Activated naive CD8-positive, alpha-beta T cell treated with anti-CD3 and anti-CD28 coated beads, Interleukin-2, amount 50 U/mL, for 16 hours (primary cell): ENCODE results near the gene WRAP73.

Source experiments
- DNase-seq: peaks from one replicate; pipeline ENCODE4 v3.0.0-alpha.2; 2020; ENCODE audit warnings: low read depth, low spot score

WRAP73 gene, protein sequence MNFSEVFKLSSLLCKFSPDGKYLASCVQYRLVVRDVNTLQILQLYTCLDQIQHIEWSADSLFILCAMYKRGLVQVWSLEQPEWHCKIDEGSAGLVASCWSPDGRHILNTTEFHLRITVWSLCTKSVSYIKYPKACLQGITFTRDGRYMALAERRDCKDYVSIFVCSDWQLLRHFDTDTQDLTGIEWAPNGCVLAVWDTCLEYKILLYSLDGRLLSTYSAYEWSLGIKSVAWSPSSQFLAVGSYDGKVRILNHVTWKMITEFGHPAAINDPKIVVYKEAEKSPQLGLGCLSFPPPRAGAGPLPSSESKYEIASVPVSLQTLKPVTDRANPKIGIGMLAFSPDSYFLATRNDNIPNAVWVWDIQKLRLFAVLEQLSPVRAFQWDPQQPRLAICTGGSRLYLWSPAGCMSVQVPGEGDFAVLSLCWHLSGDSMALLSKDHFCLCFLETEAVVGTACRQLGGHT

DNA sequence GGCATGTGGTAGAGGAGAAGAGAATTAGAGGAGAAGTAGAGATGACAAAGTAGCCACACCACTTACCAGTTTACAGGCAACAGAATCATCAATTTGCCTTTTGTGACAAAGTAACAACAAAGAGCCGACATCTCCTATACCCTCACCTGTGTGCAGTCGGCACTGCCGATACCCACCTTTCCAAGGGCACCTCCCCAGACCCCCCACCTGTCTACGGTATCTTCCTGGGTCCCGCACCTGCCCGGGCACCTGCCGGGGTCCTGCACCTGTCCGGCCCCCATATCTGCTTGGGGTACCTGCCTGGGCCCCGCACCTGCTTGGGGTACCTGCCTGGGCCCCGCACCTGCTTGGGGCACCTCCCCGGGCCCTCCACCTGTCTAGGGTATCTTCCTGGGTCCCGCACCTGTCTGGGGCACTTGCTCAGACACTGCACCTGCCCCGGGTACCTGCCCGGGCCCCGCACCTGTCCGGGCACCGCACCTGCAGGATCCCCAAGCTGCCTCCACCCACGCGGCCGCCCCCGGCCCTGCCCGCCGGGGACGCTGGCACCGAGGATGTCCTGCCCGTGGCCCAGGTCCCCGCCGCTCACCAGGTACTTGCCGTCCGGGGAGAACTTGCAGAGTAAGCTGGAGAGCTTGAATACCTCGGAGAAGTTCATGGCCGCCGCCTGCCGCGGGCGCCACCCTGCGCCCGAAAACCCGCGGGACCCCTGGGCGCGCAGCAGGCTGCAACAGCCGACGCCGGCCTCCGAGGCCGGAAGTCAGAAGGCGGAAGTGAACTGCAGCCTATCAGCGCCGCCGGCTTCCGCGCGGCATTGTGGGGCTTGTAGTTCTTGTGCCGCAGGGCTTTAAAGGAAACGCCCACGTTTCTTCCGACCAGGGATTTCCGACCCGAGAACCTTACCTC, at the start of gene WRAP73:
Gene WRAP73 (minus strand): TSS at position 762 of the 906 bp plus-strand sequence. CDS start 104 bp downstream, at position 658.
- peak; percentile 81 for DNase-seq

DNA sequence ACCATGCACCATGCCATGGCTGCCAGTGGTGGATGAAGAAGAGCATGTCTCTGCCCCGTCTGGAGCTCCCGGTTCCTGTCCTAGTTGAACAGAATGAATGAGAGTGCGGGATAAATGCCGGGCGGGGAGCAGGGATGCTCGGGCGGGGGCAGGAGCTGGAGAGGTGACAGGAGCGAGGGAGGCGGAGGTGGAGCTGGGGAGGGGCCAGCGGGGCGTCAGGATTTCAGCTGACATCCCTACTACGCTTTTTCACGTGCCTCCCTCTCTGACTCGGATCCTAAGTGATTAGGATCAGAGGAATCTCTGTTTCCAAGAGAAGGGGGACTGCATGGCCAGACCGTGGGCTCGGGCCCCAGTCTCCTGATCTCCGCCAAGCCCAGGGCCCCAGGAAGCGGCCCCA, 49.7 kb upstream of the WRAP73 start:
- no peak for DNase-seq

DNA sequence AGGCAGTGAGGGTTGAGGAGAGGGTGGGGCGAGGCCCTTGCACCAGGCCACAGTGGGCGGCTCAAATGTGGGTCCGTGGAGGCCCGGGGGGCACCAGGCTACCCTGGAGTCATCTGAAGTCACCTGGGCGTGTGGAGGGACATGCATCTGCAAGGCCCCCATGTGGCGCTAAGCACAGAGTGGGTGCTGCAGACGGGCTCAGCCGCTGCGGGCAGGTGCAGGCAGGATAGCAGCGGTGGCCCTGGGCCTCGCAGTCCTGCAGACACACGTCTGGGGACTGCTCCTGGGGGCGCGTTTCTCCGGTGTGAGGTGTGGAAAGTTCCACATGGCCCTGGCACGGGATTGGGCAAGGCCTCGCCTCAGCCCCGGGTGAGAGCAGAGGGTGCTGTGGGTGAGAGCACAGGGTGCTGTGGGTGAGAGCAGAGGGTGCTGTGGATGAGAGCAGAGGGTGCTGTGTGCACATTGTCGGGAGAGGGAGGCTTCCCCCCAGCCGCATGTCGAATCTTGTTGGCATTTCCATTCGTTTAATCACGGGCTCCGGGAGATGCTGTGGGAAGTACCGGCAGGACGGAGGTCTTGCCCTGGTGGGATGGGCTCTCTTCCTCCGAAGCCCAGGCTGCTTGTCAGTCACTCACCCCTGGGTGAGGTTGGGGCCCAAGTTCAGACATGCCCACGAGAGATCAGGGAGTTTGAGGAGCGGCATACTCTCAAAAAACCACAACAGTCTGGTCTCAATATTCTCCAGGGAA, 48.9 kb upstream of the WRAP73 start:
- no peak for DNase-seq

DNA sequence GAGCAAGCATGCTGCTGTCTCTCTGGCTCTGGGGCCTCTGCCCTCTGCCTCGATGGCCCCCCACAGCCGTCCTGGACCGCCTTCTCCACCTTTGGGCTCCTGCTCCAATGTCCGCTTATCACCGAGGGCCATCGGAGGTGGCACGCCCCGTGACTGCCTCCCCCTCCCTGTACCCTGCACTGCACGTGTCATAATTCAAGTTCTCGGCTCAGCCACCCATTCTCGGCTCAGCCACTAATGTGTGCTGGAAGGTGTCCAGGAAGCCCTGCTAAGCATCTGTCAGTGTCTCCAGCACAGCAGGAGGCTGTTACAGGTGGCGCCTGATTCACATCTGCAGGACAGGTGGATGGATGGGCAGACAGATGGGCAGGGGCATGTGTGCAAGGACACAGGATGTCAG, 47.9 kb upstream of the WRAP73 start:
- no peak for DNase-seq

DNA sequence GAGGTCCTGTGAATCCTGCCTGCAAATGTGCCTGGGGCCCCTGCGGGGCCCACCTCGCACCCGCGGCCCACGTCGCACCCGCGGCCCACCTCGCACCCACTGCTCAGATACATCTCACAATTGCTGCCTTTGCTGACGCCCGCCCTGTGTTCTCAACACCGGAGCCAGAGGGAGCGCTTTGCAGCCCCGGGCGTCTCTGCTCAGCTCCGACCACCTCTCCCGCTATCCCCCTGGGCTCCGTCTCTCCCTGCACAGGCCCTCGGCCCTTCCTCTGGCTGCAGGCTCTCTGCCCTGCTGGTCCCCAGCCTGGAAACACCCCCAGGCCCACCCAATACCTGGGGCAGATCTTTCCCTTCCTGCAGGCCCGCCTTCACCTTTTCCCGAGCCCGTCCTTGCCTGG, 47.2 kb upstream of the WRAP73 start:
- DNase-seq, result no peak

DNA sequence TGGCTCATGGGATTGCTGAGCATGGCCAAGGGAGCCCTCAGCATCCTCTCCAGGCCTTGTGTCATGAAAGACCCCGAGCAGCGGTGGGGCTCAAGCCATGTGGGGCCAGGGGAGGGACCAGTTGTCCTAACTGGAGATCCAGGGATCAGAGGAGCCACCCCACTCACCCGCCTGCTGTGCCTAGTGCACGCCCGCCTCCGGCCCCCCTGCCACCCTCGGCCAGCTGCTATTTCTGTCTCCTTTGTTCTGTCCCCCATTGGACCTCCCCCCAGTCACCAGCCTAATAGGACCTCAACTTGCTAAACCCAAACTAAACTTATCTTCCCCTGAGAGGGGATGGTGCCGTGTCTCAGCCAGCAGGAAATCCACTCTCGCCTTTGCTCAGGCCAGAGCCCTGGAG, 46.8 kb upstream of the WRAP73 start:
- DNase-seq, result no peak

DNA sequence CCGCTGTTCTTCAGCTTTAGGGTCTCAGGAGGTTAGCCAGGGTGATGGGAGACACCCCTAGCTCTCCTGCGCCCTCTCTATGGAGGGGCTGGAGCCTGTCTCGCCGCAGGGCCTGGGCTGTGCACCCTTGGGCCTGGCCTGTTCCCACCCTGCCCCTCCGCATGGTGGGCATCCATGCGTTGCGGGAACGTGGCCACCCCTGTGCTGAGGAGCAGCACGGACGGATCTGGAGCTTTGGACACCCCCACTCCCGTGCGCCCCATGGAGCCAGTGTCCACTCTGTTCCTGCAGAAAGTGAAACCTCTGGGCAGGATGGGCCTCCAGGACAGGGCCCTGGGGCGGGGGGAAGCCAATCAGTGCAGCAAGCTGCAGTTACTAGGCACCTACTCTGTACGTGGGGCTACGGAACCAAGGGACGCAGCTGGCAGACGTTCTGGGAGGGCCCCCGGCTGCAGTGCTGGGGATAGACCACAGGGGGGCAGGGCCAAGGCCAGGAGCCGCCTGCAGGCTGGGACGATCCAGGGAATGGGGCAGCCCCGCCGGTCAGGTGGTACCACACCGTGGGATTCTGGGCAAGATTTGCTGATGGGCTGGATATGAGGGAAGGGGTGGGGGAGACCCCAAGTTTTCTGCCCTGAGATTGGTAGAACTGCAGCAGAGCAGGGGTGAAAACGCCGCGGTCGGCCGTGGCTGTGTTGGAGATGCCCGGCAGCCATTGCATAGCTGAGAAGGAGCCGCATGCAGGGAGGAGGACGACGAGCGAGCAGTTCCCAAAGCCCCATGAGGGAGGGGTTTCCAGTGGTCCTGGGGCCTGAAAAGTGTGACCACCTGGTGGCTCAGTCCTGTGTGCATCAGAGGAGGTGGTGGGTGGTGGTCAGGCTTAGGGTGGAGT, 45.7 kb upstream of the WRAP73 start:
- DNase-seq, result no peak

DNA sequence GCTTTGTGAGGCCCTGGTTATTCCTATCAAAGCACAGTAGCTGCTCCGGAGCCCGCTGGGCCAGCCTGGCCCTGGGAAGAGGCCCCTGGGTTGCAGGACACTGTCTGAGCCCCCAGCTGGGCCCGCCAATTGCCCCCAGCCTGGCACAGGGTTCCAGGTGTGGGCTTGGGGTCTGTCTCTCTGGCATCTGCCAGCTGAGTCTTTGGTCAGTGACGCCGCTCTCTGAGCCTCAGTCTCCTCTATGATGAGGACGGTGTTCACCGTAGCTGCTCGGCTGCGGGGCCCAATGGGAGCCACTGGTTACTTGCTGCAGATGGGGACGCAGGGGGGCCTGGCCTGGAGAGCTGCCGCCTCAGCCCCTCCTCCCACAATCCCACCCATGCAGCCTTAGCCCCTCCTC, 43.4 kb upstream of the WRAP73 start:
- no peak for DNase-seq

DNA sequence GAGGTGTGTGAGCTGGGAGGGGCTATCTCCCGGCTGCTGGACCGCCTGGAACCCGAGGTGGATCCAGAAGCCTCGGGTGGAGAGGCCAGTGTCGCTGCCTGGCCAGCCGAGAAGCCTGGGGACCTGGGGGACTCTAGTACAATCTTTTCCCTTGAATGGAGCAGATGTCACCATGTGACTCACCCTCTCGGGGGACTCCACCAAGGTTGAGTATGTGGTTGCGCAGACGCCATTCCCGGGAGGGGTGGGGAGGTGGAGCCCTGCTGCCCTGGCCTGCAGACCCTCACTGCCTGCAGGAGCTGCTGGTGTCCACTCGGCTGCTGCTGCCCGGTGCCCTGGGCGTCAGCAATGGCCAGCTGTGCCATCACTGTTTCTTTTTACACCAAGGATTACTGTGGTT, 42.7 kb upstream of the WRAP73 start:
- DNase-seq, result no peak

DNA sequence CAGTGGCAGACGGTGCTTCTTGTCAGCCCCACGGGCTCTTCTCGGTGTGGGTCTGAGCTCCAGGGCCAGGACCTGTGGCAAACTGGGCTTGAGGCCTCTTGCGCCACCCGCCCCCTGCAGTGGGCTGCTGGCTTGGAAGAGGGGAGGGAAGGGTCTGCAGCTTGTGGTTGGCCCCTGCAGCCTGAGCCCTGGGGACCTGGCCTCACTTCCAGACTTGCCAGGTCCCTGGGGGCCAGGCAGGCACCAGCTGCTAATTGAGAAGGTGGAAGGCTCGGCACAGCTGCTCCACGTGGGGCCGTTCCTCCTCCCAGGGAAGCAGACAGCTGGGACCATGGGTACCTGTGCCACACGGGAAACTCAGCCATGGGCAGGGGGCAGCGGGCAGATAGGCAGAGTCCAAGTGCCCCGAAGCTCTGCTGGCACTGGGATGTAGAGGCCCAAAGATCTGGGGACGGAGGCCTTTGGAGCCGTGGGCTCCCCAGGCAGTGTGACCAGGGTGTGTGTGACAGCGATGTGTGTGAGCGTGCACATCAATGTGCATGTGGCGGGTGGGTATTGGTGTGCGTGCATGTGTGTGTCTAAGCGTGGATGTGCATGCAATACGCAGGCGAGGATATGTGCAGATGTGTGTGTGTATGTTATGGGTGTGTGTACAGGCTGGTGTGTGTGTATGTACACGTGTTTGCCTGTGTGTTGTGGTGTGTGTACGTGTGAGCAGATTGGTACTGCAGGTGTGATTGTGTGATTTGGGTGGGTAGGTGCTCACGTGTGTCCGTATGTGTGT, 41.7 kb upstream of the WRAP73 start:
- no peak for DNase-seq

DNA sequence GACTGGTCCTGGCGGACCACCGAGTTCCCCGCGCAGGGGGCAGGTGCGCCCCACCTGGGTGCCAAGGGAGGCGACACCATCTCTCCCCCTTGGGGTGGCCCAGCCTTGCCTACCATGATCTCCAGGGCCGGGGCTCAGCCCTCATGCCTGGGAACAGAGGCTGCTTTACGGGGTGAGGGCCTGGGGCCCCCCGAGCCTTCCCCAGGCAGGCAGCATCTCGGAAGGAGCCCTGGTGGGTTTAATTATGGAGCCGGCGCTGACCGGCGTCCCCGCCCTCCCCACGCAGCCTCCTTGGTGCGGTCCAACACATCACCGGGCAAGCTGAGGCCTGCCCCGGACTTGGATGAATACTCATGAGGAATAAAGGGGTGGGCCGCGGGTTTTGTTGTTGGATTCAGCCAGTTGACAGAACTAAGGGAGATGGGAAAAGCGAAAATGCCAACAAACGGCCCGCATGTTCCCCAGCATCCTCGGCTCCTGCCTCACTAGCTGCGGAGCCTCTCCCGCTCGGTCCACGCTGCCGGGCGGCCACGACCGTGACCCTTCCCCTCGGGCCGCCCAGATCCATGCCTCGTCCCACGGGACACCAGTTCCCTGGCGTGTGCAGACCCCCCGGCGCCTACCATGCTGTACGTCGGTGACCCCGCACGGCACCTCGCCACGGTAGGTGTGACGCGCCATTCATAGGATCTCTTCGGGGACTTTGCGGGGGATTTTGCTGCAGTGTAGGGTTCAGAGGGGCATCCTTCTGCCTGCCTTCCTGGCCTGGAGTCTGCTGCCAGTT, 40.6 kb upstream of the WRAP73 start:
- no peak for DNase-seq

DNA sequence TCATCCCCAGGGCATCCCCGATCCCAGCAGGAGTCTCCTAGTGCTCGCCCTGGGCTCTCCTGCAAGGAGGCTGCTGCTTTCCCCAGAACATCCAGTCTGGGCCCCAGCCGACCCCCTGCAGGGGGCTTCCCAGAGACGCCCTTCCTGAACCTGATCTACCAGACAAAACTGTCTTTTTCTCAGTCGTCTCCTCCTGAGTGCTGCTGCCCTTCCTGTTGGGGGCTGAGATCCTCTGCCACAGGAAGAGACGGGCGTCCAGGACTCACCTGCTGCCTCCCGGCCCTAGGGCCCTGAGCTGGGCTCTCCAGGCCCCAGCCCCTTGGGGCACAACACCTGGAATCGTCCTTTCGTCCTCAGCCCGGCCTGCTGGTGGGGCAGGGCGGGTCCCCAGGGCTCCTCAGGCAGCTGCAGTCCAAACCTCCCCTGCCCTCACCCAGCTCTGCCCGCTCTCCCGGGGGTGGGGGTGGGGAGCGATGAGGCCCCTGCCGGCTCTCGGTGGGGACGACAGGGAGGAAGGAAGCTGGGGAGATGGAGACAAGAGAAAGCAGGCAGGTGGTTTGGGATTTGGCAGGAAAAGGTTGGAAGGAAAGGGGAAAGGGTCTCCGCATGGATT, 39.3 kb upstream of the WRAP73 start:
- DNase-seq, result no peak

DNA sequence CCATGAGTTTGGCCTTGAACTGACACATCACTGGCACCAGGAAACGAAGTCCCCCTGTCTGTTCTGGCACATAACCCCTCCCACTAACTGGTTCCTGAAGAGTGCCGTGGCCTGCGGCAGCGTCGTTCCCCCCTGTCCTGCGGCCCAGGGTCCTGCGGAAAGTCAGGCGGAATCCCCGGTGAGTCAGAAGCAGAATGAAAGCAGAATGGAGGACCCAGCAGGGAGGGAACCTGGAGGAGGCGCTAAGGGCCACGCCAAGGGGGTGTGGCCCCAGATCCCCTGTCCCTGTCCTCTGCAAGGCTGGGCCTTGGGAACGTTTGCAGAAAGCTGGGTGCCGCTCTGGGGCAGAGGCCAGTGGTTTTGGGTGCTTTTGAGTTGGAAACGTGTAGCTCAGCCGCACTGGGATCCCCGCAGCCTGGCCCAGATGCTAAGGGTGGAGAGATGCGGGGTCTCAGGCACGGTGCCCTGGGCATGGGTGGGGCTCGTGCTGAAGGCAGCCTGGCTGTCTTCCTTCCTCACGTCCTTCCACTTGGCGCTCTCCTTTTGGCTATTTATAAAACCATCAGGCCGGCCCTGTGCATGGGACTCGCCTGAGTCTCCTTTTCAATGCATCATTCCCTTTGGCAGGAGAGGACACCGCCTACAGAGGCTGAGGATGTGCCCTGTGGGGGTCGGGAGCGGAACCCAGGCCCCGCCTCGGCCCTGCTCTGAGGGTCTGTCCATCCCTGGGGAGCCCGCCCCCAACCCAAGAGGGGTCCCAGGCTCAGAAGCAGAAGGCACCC, 38.6 kb upstream of the WRAP73 start:
- DNase-seq, result no peak

DNA sequence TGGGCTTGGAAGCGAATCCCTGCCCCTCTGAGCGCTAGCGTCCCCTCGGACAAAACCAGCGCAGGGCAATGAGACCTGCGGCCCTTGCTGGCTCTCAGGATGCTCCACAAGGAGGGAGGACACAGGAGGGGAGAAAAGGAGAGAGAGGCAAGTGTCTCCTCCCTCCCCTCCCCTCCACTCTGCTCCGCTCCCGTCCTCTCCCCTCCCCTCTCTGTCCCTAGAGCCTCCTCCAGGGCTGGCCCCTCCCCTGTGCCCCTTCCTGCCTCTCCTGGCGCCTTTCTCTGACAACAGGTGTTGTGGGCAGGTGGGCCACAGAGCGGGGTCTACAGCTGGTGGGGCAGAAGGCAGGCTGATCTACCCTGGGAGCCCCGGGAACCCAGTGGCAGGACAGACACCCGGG, 37.6 kb upstream of the WRAP73 start:
- DNase-seq, result no peak

DNA sequence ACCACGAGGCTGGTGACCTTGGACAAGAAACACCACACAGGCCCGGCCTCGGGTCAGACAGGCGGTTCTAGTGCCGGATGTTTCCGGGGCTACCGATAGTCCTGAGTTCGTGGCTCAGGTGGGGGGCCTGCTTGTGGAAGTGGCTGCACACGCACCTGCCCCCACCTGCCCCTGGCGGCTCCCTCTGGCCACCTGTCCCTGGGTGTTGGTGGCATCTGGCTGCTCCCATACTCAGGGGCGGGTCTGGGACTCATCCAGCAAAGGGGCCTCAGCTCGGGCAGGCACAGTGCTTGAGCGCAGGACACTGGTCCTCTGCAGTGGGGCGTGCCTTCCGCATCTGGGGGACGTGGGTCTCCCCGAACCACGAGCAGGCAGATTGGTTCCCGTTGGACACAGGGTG, 36.0 kb upstream of the WRAP73 start:
- no peak for DNase-seq

DNA sequence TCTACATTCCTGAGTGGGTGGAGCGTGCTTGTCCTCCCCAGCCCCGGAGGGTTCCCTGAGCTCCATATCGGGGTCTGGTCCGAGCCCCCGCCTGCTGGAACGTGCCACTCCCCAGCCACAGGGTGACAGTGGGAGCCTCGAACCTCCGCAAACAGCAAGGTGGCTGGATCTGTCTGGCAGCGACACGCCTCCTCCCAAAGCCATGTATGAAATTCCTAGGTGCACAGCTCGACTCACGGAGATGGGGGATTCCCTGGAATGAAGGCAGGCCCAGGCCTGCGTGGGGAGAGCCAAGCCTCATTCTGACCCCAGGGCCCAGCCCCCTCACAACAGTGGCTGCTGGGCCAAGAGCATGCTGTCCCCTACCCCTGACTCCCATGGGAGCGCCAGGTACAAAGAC, 35.3 kb upstream of the WRAP73 start:
- no peak for DNase-seq

DNA sequence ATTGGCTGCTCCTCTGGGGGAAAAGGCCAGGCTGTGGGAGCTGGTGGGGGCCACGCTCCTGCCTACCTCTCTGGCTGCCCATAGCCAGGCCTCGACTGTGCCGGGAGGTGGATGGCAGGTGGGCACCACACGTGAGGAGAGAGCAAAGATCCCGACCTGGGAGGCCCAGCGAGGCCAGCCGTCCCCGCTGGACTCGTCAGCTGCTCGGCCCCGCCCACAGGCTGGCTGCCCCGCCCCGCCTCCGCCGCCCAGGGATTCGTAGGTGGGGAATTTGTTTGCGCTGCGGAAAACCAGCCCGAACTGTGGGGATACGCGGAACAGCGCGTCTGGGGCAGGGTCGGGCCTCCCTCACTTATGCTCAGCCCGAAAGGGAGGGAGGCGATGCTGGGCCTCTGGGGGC, 34.1 kb upstream of the WRAP73 start:
- DNase-seq, result no peak

DNA sequence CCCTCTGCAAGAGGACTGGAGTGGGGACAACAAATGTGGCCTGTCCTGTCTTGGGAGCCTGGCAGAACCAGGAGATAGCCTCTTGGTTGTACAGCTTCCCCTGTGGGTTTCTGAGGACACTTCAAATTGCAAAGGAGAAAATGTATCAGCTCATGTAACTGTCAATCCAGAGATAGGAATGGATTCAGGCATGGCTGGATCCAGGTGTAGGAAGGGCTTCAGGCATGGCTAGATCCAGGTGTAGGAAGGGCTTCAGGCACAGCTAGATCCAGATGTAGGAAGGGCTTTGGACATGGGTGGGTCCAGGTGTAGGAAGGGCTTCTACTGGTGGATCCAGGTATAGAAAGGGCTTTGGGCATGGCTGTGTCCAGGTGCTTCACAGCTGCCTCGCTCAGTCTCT, 33.3 kb upstream of the WRAP73 start:
- no peak for DNase-seq
